Fibroblast of mammary gland (primary cell): ENCODE measurements around the gene NUBPL.
"Not testable (repeated sequence)": the region's sequence is repeated elsewhere in the genome, so short reads cannot be mapped to it uniquely, and the experiment has no call there.

Source experiments
- DNase-seq: peaks from one replicate; pipeline ENCODE4 v3.0.0-alpha.2; 2010; ENCODE audit warnings: low read depth
- H3K4me3 ChIP-seq: 2 replicates; pipeline ENCODE4 v1.5.1; 2011; ENCODE audit warnings: low read depth, mild to moderate bottlenecking, low read length, moderate library complexity; ENCODE audit not compliant: control insufficient read depth
- CTCF ChIP-seq: conservative IDR thresholded peaks from 2 replicates; pipeline ENCODE4 v1.5.1; 2011; ENCODE audit warnings: low read depth, low read length, inconsistent platforms; ENCODE audit not compliant: control insufficient read depth, insufficient read depth

Gene NUBPL

GRCh38 chr14:31806249-31806648 is 245.0 kb downstream of the NUBPL start:
- no peak overlapping the region for H3K4me3 ChIP-seq
- no peak for DNase-seq
- no peak for TF ChIP-seq CTCF

DNA sequence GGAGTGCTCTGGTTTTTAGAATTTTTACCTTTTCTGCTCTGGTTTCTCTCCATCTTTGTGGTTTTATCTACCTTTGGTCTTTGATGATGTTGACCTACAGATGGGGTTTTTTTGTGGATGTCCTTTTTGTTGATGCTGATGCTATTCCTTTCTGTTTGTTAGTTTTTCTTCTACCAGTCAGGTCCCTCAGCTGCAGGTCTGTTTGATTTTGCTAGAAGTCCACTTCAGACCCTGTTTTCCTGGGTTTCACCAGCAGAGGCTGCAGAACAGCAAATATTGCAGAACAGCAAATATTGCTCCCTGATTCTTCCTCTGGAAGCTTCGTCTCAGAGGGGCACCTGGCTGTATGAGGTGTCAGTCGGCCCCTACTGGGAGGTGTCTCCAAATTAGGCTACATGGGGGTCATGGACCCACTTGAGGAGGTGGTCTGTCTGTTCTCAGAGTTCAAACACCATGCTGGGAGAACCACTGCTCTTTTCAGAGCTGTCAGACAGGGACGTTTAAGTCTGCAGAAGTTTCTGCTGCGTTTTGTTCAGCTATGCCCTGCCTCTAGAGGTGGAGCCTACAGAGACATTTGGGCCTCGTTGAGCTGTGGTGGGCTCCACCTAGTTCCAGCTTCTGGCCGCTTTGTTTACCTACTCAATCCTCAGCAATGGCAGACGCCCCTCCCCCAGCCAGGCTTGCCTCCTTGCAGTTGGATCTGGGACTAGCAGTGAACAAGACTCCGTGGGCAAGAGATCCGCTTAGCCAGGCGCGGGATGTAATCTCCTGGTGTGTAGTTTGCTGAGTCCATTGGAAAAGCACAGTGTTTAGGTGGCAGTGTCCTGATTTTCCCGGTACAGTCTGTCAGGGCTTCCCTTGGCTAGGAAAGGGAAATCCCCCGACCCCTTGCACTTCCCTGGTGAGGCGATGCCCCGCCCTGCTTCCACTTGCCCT is 250.8 kb downstream of the NUBPL start:
- not testable (repeated sequence) for H3K4me3 ChIP-seq, DNase-seq

DNA sequence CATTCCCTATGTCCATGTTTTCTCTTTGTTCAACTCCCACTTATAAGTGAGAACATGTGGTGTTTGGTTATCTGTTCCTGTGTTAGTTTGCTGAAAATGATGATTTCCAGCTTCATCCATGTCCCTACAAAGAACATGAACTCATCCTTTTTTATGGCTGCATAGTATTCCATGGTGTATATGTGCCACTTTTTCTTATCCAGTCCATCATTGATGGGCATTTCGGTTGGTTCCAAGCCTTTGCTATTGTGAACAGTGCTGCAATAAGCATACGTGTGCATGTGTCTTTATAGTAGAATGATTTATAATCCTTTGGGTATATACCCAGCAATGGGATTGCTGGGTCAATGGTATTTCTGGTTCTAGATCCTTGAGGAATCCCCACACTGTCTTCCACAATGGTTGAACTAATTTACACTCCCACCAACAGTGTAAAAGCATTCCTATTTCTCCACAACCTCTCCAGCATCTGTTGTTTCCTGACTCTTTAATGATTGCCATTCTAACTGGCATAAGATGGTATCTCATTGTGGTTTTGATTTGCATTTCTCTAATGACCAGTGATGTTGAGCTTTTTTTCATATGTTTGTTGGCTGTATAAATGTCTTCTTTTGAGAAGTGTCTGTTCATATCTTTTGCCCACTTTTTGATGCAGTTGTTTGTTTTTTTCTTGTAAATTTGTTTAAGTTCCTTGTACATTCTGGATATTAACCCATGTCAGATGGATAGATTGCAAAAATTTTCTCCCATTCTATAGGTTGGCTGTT is 252.7 kb downstream of the NUBPL start:
- not testable (repeated sequence) for H3K4me3 ChIP-seq, DNase-seq

- peak; percentile 7 for DNase-seq
- no peak overlapping the region for H3K4me3 ChIP-seq
- no peak for TF ChIP-seq CTCF
Observed at GRCh38 chr14:31819281-31819680, 258.1 kb downstream of the NUBPL start.

GRCh38 chr14:31825459-31825858 is 264.3 kb downstream of the NUBPL start:
- DNase-seq: no peak
- no peak for TF ChIP-seq CTCF
- H3K4me3 ChIP-seq: no peak overlapping the region

DNA sequence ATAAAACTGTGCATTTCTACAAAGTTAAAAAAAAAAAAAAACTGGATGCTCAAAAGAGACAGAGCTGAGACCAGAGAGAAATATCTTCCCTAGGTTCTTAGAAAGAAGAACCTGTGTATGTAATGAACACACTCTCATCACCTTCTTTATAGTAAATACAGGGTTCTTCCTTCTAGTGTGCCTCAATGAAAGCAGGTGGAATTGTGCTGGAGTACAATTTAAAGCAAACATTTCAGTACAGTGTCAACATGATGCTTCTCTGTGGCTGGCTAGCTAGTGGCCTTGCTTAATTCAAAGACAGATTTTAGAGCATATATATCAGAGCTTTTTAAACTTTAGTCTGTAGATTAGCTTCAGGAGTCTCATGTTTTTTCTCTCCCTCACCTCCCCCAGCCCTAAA is 266.1 kb downstream of the NUBPL start:
- TF ChIP-seq CTCF: no peak
- H3K4me3 ChIP-seq: no peak overlapping the region
- no peak for DNase-seq

DNA sequence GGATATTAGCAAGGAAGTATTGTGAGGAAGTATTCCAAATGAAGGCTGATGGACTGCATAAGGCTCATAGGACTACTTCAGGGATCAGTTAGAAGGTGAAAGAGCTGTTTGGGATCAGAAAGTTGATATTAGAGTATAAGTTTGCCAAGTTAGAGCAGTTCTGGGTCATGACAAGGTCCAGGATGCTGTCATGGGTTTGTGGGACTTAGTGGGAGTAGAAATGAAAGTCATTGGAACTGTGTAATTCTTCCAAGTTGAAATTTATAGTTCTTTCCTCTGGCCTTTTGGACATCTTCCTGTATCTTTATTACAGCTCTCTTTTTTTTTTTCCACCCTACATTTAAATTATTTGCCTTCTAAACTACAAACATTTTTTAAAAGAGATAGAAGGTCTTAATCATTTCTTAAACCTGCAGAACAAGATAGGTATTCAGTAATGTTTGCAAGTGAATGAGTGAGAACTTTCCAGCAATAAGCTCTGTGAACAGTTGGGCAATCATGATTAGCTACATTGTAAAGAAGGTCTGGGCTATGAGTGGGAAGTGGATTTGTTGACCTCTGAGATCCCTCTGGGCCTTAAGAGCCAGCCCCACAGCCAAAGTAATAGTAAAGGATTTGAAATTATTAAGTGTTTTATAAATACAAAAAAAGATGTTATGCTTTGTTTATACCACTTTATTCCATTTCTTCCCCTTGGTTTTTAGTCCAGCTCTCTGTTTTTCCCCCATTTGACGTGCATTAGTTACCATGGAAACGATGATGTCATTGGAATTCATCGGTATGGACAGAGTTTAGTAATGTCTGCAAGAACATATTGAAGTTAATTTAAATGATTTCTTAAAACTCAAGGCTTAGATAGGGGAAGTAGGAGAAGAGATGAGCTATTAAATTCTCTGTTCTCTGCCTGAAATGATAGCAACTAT is 268.0 kb downstream of the NUBPL start:
- no peak for TF ChIP-seq CTCF
- peak; percentile 84 for DNase-seq
- no peak overlapping the region for H3K4me3 ChIP-seq
